ENCODE results near the gene NEUROG3. TPM values are rescaled to one million over a fixed set of nuclear protein-coding genes. Genes with fewer than 3 reads are reported as not detected.

The NEUROG3 gene
- total RNA-seq = not detected in 2 replicates
- not detected in 2 replicates for polyA plus RNA-seq
- polyA plus RNA-seq (2012) = not detected in 2 replicates
- polyA minus RNA-seq (ENCODE audit: low replicate concordance) = not detected in 2 replicates

GRCh38 chr10:69573056-69573806 lies at the start of gene NEUROG3:
TSS of gene NEUROG3 (minus strand) at chr10:69573422. CDS start at chr10:69573043, 379 bp downstream.
- no peak for DNase-seq (ENCODE audit: low read depth in 2 of 2)
- Histone ChIP-seq H3K4me3 (replicated peaks in 1 of 4; ENCODE audit: control extremely low read depth in 1 of 4, insufficient read depth in 1 of 4, low read depth in 3 of 4, low read length in 4 of 4) (no peak within 1 kb of the TSS), H3K4me1 (ENCODE audit: control insufficient read depth, extremely low read depth, insufficient read depth, low read length) (no peaks in the 10 kb centered on the region), H3K9ac (ENCODE audit: insufficient read depth, low read length) (no peak within 1 kb of the TSS), H3K27ac (ENCODE audit: insufficient read depth, low read length) (no peak within 1 kb of the TSS), H2AFZ (ENCODE audit: low read length) (no peak within 1 kb of the TSS), H3K27me3 (ENCODE audit: control insufficient read depth, insufficient read depth, low read length) (peaks cover 74% of the 10 kb centered on the region), H4K20me1 (ENCODE audit: control insufficient read depth, extremely low read depth, insufficient read depth, low read length) (no peaks in the 10 kb centered on the region), H3K36me3 (ENCODE audit: control insufficient read depth, insufficient read depth, low read length) (no peaks in the 10 kb centered on the region), H3K79me2 (ENCODE audit: control insufficient read depth, insufficient read depth, low read length) (no peaks in the 10 kb centered on the region), H3K4me2 (ENCODE audit: extremely low read depth, insufficient read depth, low read length) (no peak within 1 kb of the TSS), H3K9me3 (ENCODE audit: control insufficient read depth, insufficient read depth, low read depth, low read length) (no peaks in the 10 kb centered on the region)
- no peak for TF ChIP-seq EZH2 (IDR thresholded peaks at IDR 0.05; ENCODE audit: low read length, missing control alignments)
- TF ChIP-seq CTCF (conservative IDR thresholded peaks at IDR 0.05 in 1 of 2, IDR thresholded peaks at IDR 0.05 in 1 of 2; ENCODE audit: low read depth in 1 of 2, low read length in 2 of 2) = no peak

- no peaks in the 10 kb centered on the region for H3K4me1 ChIP-seq (ENCODE audit: control insufficient read depth, extremely low read depth, insufficient read depth, low read length)
- no peak overlapping the region for H2AFZ ChIP-seq (ENCODE audit: low read length)
- H4K20me1 ChIP-seq (ENCODE audit: control insufficient read depth, extremely low read depth, insufficient read depth, low read length) = no peaks in the 10 kb centered on the region
- H3K9ac ChIP-seq (ENCODE audit: insufficient read depth, low read length) = no peak overlapping the region
- H3K4me2 ChIP-seq (ENCODE audit: extremely low read depth, insufficient read depth, low read length) = no peak overlapping the region
- H3K27me3 ChIP-seq (ENCODE audit: control insufficient read depth, insufficient read depth, low read length) = peaks cover 10% of the 10 kb centered on the region
- H3K79me2 ChIP-seq (ENCODE audit: control insufficient read depth, insufficient read depth, low read length) = no peaks in the 10 kb centered on the region
- H3K27ac ChIP-seq (ENCODE audit: insufficient read depth, low read length) = no peak overlapping the region
- TF ChIP-seq CTCF (conservative IDR thresholded peaks at IDR 0.05 in 1 of 2, IDR thresholded peaks at IDR 0.05 in 1 of 2; ENCODE audit: low read depth in 1 of 2, low read length in 2 of 2) = no peak
- TF ChIP-seq EZH2 (IDR thresholded peaks at IDR 0.05; ENCODE audit: low read length, missing control alignments) = no peak
- DNase-seq (ENCODE audit: low read depth in 2 of 2) = no peak
- H3K4me3 ChIP-seq (replicated peaks in 1 of 4; ENCODE audit: control extremely low read depth in 1 of 4, insufficient read depth in 1 of 4, low read depth in 3 of 4, low read length in 4 of 4) = no peak overlapping the region
- no peaks in the 10 kb centered on the region for H3K9me3 ChIP-seq (ENCODE audit: control insufficient read depth, insufficient read depth, low read depth, low read length)
- H3K36me3 ChIP-seq (ENCODE audit: control insufficient read depth, insufficient read depth, low read length) = no peaks in the 10 kb centered on the region
Measured at GRCh38 chr10:69620625-69621024, 47.4 kb upstream of the NEUROG3 start.

- no peak overlapping the region for H3K9ac ChIP-seq (ENCODE audit: insufficient read depth, low read length)
- H2AFZ ChIP-seq (ENCODE audit: low read length) = no peak overlapping the region
- no peak overlapping the region for H3K4me2 ChIP-seq (ENCODE audit: extremely low read depth, insufficient read depth, low read length)
- no peaks in the 10 kb centered on the region for H4K20me1 ChIP-seq (ENCODE audit: control insufficient read depth, extremely low read depth, insufficient read depth, low read length)
- no peaks in the 10 kb centered on the region for H3K79me2 ChIP-seq (ENCODE audit: control insufficient read depth, insufficient read depth, low read length)
- H3K4me3 ChIP-seq (replicated peaks in 1 of 4; ENCODE audit: control extremely low read depth in 1 of 4, insufficient read depth in 1 of 4, low read depth in 3 of 4, low read length in 4 of 4) = no peak overlapping the region
- no peak for DNase-seq (ENCODE audit: low read depth in 2 of 2)
- H3K9me3 ChIP-seq (ENCODE audit: control insufficient read depth, insufficient read depth, low read depth, low read length) = no peaks in the 10 kb centered on the region
- no peak for TF ChIP-seq EZH2 (IDR thresholded peaks at IDR 0.05; ENCODE audit: low read length, missing control alignments)
- H3K27me3 ChIP-seq (ENCODE audit: control insufficient read depth, insufficient read depth, low read length) = peaks cover 11% of the 10 kb centered on the region
- no peaks in the 10 kb centered on the region for H3K4me1 ChIP-seq (ENCODE audit: control insufficient read depth, extremely low read depth, insufficient read depth, low read length)
- H3K27ac ChIP-seq (ENCODE audit: insufficient read depth, low read length) = no peak overlapping the region
- H3K36me3 ChIP-seq (ENCODE audit: control insufficient read depth, insufficient read depth, low read length) = no peaks in the 10 kb centered on the region
Measured at GRCh38 chr10:69619626-69620025, 46.4 kb upstream of the NEUROG3 start.

Data from fibroblast of lung (primary cell).